Osteocyte (in vitro differentiated cells): ENCODE measurements around the gene TAF11L13. TPM values are rescaled to one million over a fixed set of nuclear protein-coding genes. Genes with fewer than 3 reads are reported as not detected.
"Not testable (repeated sequence)": the region's sequence is repeated elsewhere in the genome, so short reads cannot be mapped to it uniquely, and the experiment has no call there.

Source experiments
- DNase-seq: peaks from one replicate; pipeline ENCODE4 v3.0.0; 2021; ENCODE audit warnings: mixed read lengths; ENCODE audit not compliant: unreplicated experiment; ENCODE audit errors: extremely low spot score
- H3K27ac Mint-ChIP-seq: one replicate; pipeline ENCODE4 v1.8.0; 2021; ENCODE audit warnings: mild to moderate bottlenecking, mixed read lengths; ENCODE audit not compliant: unreplicated experiment
- H3K27me3 Mint-ChIP-seq: one replicate; pipeline ENCODE4 v1.8.0; 2021; ENCODE audit warnings: mixed read lengths; ENCODE audit not compliant: unreplicated experiment
- H3K36me3 Mint-ChIP-seq: one replicate; pipeline ENCODE4 v1.8.0; 2021; ENCODE audit warnings: mixed read lengths; ENCODE audit not compliant: unreplicated experiment
- H3K4me1 Mint-ChIP-seq: one replicate; pipeline ENCODE4 v1.8.0; 2021; ENCODE audit warnings: mixed read lengths; ENCODE audit not compliant: unreplicated experiment
- H3K4me3 Mint-ChIP-seq: one replicate; pipeline ENCODE4 v1.8.0; 2021; ENCODE audit warnings: mild to moderate bottlenecking, moderate library complexity, mixed read lengths; ENCODE audit not compliant: unreplicated experiment
- H3K9me3 Mint-ChIP-seq: one replicate; pipeline ENCODE4 v1.8.0; 2021; ENCODE audit warnings: mixed read lengths; ENCODE audit not compliant: unreplicated experiment
- total RNA-seq: library from RNA; stranded (reverse); gene quantifications from 2 replicates; pipeline ENCODE4 v1.2.1, GENCODE V29; 2021
- TF ChIP-seq, protein P1 (sequence below): fragments of 200-600 bp; sonication (generic); IDR thresholded peaks from 2 replicates; pipeline ENCODE4 v1.5.0; 2021; ENCODE audit warnings: antibody characterized with exemption, mild to moderate bottlenecking, moderate library complexity

The TAF11L13 gene
- total RNA-seq, 1 donor from 2014 or later, result not detected

DNA sequence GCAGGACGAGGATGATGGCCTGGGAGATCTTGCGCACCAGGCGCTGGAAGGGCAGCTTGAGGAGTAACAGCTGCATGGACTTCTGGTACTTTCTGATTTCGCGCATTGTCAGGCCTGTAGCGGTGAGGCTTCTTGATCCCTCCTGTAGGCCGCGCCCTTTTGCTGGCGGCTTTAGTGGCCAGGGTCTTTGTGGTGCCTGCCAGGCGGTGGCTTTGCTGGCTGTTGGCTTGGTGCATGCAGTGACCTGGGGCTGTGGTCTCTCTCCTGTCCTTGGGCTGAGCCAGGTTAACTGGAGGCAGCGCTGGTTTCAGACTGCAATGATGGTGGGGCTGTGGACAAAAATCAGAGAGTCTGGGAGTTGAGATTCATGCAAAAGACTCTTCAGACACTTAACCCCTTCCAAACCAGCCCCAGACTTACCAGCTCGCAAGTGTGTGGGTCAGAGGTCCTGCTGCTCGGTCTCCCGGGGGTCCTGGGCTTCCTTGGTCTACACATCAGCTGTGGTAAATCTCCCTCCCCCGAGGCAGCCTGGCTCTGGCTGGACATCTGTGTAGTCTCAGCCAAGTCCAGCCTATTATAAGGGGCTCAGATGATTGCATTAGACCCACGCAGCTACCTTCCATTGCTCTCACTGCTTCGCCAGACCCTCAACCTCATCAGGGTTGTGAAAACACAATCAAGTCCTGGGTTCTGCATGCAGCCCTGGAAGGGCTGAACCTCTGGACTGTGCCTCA lies 16.8 kb upstream of the TAF11L13 start:
- Mint-ChIP-seq H3K27ac (no peak overlapping the region), H3K4me3 (no peak overlapping the region)
- DNase-seq, result no peak

DNA sequence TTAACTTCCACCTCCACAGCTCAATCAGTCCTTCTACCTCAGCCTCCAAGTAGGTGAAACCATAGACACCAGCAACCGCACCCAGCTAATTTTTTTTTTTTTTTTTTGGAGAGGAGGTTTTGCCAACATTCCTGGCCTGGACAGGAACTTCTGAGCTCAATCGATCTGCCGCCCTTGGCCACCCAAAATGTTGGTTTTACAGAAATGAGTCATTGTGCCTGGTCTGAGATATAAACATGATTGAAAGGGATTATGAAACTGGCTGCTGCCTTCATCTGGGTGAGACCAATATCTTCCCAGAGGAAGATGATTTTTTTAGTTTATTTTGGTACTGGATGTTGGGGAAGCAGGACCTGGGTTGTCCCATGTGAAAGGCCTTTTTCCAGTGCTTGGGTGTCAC lies 12.5 kb upstream of the TAF11L13 start:
- Mint-ChIP-seq H3K36me3 (no peaks in the 10 kb centered on the region), H3K4me1 (no peaks in the 10 kb centered on the region), H3K4me3 (no peak overlapping the region), H3K9me3 (peaks cover 7% of the 10 kb centered on the region), H3K27me3 (no peaks in the 10 kb centered on the region), H3K27ac (no peak overlapping the region)
- TF ChIP-seq, protein P1, sequence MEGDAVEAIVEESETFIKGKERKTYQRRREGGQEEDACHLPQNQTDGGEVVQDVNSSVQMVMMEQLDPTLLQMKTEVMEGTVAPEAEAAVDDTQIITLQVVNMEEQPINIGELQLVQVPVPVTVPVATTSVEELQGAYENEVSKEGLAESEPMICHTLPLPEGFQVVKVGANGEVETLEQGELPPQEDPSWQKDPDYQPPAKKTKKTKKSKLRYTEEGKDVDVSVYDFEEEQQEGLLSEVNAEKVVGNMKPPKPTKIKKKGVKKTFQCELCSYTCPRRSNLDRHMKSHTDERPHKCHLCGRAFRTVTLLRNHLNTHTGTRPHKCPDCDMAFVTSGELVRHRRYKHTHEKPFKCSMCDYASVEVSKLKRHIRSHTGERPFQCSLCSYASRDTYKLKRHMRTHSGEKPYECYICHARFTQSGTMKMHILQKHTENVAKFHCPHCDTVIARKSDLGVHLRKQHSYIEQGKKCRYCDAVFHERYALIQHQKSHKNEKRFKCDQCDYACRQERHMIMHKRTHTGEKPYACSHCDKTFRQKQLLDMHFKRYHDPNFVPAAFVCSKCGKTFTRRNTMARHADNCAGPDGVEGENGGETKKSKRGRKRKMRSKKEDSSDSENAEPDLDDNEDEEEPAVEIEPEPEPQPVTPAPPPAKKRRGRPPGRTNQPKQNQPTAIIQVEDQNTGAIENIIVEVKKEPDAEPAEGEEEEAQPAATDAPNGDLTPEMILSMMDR, result no peak
- no peak for DNase-seq

More for the DNA sequence above, 16.8 kb upstream of the TAF11L13 start:
- H3K36me3 Mint-ChIP-seq, result no peaks in the 10 kb centered on the region
- H3K9me3 Mint-ChIP-seq, result peaks cover 7% of the 10 kb centered on the region
- TF ChIP-seq, protein P1, result no peak
- H3K27me3 Mint-ChIP-seq, result peaks cover 3% of the 10 kb centered on the region
- H3K4me1 Mint-ChIP-seq, result no peaks in the 10 kb centered on the region

DNA sequence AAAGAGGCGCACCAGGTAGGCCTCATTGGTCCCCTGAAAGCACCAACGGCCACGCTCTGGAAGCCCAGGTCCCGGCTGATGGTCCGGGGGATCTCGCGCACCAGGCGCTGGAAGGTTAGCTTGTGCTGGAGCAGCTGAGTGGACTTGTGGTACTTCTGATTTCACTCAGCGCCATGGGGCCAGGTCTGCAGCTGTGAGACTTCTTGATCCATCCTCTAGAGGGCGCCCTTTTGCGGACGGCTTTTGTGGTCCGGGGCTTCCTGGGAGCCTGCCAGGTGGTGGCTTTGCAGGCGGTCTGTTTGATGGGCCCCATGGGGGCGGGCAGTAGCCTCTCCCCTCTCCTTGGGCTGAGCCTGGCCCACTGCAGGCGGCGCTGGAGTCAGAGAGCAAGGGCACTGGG lies 11.3 kb upstream of the TAF11L13 start:
- Mint-ChIP-seq H3K27me3 (no peaks in the 10 kb centered on the region), H3K27ac (no peak overlapping the region), H3K9me3 (peaks cover 7% of the 10 kb centered on the region), H3K4me3 (no peak overlapping the region), H3K36me3 (no peaks in the 10 kb centered on the region), H3K4me1 (no peaks in the 10 kb centered on the region)
- TF ChIP-seq, protein P1, result no peak
- no peak for DNase-seq

DNA sequence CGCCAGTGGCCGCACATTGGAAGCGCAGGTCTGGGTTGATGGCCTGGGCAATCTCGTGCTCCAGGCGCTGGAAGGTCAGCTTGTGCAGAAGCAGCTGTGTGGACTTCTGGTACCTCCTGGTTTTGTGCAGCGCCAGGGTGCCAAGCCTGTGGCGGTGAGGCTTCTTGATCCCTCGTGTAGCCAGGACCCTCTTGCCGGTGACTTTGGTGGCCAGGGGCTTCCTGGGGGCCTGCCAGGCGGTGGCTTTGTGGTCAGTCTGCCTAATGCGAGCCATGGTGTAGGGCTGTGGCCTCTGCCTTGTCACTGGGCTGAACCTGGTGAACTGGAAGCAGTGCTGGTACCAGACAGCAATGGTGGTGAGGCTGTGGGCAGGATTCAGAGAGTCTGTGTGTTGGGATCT lies 6.2 kb upstream of the TAF11L13 start:
- Mint-ChIP-seq H3K4me1 (no peaks in the 10 kb centered on the region), H3K27ac (no peak overlapping the region), H3K27me3 (no peaks in the 10 kb centered on the region), H3K4me3 (no peak overlapping the region), H3K9me3 (no peaks in the 10 kb centered on the region), H3K36me3 (no peaks in the 10 kb centered on the region)
- TF ChIP-seq, protein P1, result no peak
- DNase-seq, result no peak

DNA sequence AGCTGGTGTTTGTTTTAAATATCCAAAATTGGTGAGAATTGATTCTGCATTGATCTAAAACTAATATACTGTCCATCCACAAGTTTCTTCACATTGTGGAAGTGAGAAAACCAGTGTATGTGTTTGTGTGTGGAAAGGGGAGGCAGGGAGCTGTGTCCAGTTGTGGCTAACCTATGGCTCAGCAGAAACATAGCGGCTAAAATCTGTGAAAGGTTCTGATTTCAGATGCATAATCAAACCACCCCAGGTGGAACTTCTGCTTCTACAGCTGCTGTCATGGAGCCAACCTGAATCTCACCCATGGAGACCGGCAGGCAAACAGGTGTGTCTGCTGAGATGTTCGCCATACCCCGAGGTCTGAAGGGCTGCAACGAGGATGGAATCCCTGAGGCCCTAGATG lies 2.3 kb downstream of the TAF11L13 start, which contains the start of gene TAF11L14:
TSS of gene TAF11L14 (plus strand) at position 301 of the 400 bp plus-strand sequence.
- DNase-seq, result no peak
- TF ChIP-seq, protein P1, result no peak
- Mint-ChIP-seq H3K4me3 (no peak within 1 kb of the TSS), H3K9me3 (no peaks in the 10 kb centered on the region), H3K27ac (no peak within 1 kb of the TSS), H3K27me3 (peaks cover 4% of the 10 kb centered on the region), H3K4me1 (no peaks in the 10 kb centered on the region), H3K36me3 (no peaks in the 10 kb centered on the region)

DNA sequence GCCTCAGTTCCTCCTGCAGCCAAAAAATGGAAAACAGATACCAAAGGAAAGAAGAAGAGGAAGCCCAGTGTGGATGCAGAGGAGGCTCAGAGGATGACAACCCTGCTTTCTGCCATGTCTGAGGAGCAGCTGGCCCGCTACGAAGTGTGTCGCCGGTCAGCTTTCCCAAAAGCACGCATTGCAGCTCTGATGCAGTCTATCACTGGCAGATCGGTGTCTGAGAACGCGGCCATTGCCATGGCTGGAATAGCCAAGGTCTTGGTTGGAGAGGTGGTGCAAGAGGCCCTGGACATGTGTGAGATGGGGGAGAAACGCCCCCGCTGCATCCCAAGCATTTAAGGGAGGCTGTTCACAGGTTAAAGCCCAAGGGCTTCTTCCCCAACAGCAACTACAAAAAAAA lies 17.3 kb downstream of the TAF11L13 start:
- H3K9me3 Mint-ChIP-seq, H3K4me1 Mint-ChIP-seq, DNase-seq: not testable (repeated sequence)

DNA sequence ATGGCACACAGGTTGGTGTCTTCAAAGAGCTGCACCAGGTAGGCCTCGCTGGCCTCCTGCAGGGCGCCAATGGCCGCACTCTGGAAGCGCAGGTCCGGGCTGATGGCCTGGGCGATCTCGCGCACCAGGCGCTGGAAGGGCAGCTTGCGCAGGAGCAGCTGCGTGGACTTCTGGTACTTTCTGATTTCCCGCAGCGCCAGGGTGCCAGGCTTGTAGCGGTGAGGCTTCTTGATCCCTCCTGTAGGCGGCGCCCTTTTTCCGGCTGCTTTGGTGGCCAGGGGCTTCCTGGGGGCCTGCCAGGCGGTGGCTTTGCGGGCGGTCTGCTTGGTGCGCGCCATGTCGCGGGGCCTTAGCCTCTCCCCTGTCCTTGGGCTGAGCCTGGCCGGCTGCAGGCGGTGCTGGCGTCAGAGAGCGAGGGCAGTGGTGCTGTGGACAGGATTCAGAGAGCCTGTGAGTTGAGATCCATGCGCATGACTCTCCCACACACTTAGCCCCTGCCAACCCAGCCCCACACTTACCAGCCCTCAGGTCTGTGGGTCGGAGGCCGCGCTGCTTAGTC lies 23.4 kb downstream of the TAF11L13 start:
- not testable (repeated sequence) for H3K27me3 Mint-ChIP-seq, H3K4me3 Mint-ChIP-seq, DNase-seq, H3K9me3 Mint-ChIP-seq, H3K4me1 Mint-ChIP-seq, H3K36me3 Mint-ChIP-seq, H3K27ac Mint-ChIP-seq

More for the DNA sequence above, 17.3 kb downstream of the TAF11L13 start:
- not testable (repeated sequence) for H3K36me3 Mint-ChIP-seq, H3K4me3 Mint-ChIP-seq, H3K27ac Mint-ChIP-seq, H3K27me3 Mint-ChIP-seq
